ENCODE results near the gene CD2BP2. TPM values are rescaled to one million over a fixed set of nuclear protein-coding genes. Genes with fewer than 3 reads are reported as not detected.

The CD2BP2 gene
- total and polyA plus RNA-seq, 2 of the 8 experiments (the other 6 are each of a cell fraction or from before 2014, with no cell fraction given) = 22.4 to 55.3 TPM

- no peak overlapping the region for H2AFZ ChIP-seq (ENCODE audit: low read length)
- H3K56ac ChIP-seq (replicated peaks; ENCODE audit: insufficient read length, low read depth, low read length) = no peak overlapping the region
- H3K4ac ChIP-seq (replicated peaks; ENCODE audit: insufficient read length, low read depth, low read length) = no peak overlapping the region
- H2AK5ac ChIP-seq (ENCODE audit: low read depth, low read length) = no peak overlapping the region
- H3K9me3 ChIP-seq (ENCODE audit: insufficient read depth in 2 of 2, low read depth in 1 of 2, low read length in 1 of 2) = no peaks in the 10 kb centered on the region
- H3K9ac ChIP-seq (replicated peaks in 1 of 4; ENCODE audit: extremely low read depth in 1 of 4, low read depth in 3 of 4, low read length in 3 of 4) = peak overlapping the region in 1 of 4 experiments; percentile 2; a peak in 2 of 7 replicates
- no peak overlapping the region for H3K27ac ChIP-seq (ENCODE audit: low read depth, low read length)
- FAIRE-seq (no peak), DNase-seq (ENCODE audit: low read depth in 1 of 2, low spot score in 2 of 2) (peak in 1 of 2 experiments; percentile 58)
- H3K79me2 ChIP-seq (ENCODE audit: control insufficient read depth in 1 of 2, insufficient read depth in 2 of 2, low read length in 2 of 2) = peaks cover 0 to 29% of the 10 kb centered on the region in 2 experiments; a peak in 2 of 4 replicates
- H4K20me1 ChIP-seq (replicated peaks in 1 of 2; ENCODE audit: control insufficient read depth in 1 of 2, insufficient read depth in 2 of 2, low read length in 2 of 2) = peaks cover 4 to 18% of the 10 kb centered on the region in 2 experiments
- no peak overlapping the region for H2BK120ac ChIP-seq (replicated peaks; ENCODE audit: low read depth, low read length)
- CTCF ChIA-PET (ENCODE audit: partially characterized antibody) = interaction anchor here (0.6 to 1.9 kb wide), 6 partner anchors 10 to 61 kb away, joined by 3 to 11 read pairs (median 3); partner anchors contain the start of gene DCTPP1
- no peak overlapping the region for H2BK15ac ChIP-seq (ENCODE audit: low read length)
- H4K5ac ChIP-seq (ENCODE audit: insufficient read length, low read depth, low read length) = no peak overlapping the region
- no peak overlapping the region; the same call in 1 of the 2 replicates for H4K8ac ChIP-seq (ENCODE audit: extremely low read depth, insufficient read depth, low read length)
- H3K18ac ChIP-seq (ENCODE audit: extremely low read depth, low read length) = no peak overlapping the region; the same call in 1 of the 2 replicates
- WGBS, 2 experiments (ENCODE audit: extremely low coverage in 1 of 2, insufficient coverage in 1 of 2, insufficient read length in 1 of 2, insufficient replicate concordance in 2 of 2, low coverage in 1 of 2, low lambda C conversion rate in 2 of 2, missing lambda C conversion rate in 1 of 2) = 40% methylated on average over 34 of the region's 45 CpGs; no CpG with 5 or more reads in 1 of the 2 experiments
- peaks cover 10% of the 10 kb centered on the region for H3K79me1 ChIP-seq (ENCODE audit: low read depth, low read length)
- no peak overlapping the region for H3K14ac ChIP-seq (ENCODE audit: insufficient read length)
- H3K23ac ChIP-seq (ENCODE audit: insufficient read length) = no peak overlapping the region
- peak overlapping the region; percentile 43 to 81 (median 52) for H3K4me3 ChIP-seq (ENCODE audit: extremely low read depth in 1 of 4, insufficient read depth in 2 of 4, low read depth in 3 of 4, low read length in 4 of 4)
- POLR2A ChIA-PET (ENCODE audit: partially characterized antibody) = interaction anchor here (0.6 to 6.9 kb wide), 8 partner anchors 9 to 129 kb away, joined by 3 to 79 read pairs (median 4); partner anchors contain the start of genes CD2BP2 and ZNF771
- H3K23me2 ChIP-seq (ENCODE audit: low read depth, low read length) = peaks cover 10% of the 10 kb centered on the region; the same call in 1 of the 2 replicates
- no peak overlapping the region for H2BK12ac ChIP-seq (ENCODE audit: low read depth, low read length)
- H3K4me2 ChIP-seq (ENCODE audit: insufficient read depth in 1 of 2, low read depth in 2 of 2, low read length in 2 of 2) = peak overlapping the region; percentile 83 to 87
- H3K27me3 ChIP-seq (replicated peaks in 1 of 4; ENCODE audit: control insufficient read depth in 3 of 4, extremely low read depth in 1 of 4, insufficient read depth in 3 of 4, low read length in 3 of 4) = no peaks in the 10 kb centered on the region
- 0 out of 8 replicates have a peak, but pooled peaks cover 0 to 4% (median 0%) of the 10 kb centered on the region in 4 experiments for H3K36me3 ChIP-seq (ENCODE audit: control insufficient read depth in 2 of 4, insufficient read depth in 4 of 4, low read length in 3 of 4)
- no peak overlapping the region for H4K91ac ChIP-seq (replicated peaks; ENCODE audit: insufficient read length, low read length)
- peaks cover 0 to 17% (median 11%) of the 10 kb centered on the region in 4 experiments; a peak in 6 of 7 replicates for H3K4me1 ChIP-seq (replicated peaks in 1 of 4; ENCODE audit: control insufficient read depth in 3 of 4, insufficient read depth in 4 of 4, low read length in 3 of 4)
- H2BK20ac ChIP-seq (ENCODE audit: low read length) = no peak overlapping the region
- no peak overlapping the region for H2BK5ac ChIP-seq (ENCODE audit: low read depth, low read length)
- TF ChIP-seq GABPA (IDR thresholded peaks at IDR 0.05; ENCODE audit: borderline replicate concordance, insufficient read depth, low read length) (no peak), CEBPB (IDR thresholded peaks at IDR 0.05; ENCODE audit: low read depth, low read length) (no peak), ZNF274 (IDR thresholded peaks at IDR 0.05; ENCODE audit: borderline replicate concordance, extremely low read depth, low read length) (no peak), ATF3 (IDR thresholded peaks at IDR 0.05; ENCODE audit: insufficient read depth, low read depth, low read length) (no peak), RXRA (IDR thresholded peaks at IDR 0.05; ENCODE audit: insufficient read depth, low read depth, low read length) (no peak)
Measured at GRCh38 chr16:30369091-30369937, 14.2 kb upstream of the CD2BP2 start.

Measured in H1 (cell line).